ENCODE results near the gene DPYD. TPM values are rescaled to one million over a fixed set of nuclear protein-coding genes. Genes with fewer than 3 reads are reported as not detected.

Gene DPYD
- total RNA-seq, 2 experiments from 2014 or later = 34.4 to 35.9 TPM

DNA sequence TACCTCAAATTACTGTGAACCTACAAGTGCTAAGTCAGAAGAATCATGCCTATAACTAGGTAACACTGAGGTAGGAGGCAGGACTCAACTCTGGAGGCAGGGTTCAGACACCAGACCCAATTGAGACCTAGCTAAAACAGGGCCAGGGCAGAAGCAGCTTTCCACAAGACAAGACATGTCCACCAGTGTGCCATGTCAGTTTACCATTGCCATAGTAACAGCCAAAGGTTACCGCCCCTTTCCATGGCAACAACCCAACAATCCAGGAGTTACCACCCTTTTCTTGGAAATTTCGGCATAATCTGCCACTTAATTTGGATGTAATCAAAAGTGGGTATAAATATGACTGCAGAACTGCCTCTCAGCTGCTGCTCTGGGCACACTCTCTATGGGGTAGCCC lies 432.3 kb downstream of the DPYD start:
- no peaks in the 10 kb centered on the region for H3K9me3 Mint-ChIP-seq
- Histone ChIP-seq H3K27me3 (ENCODE audit: control insufficient read depth in 1 of 2, insufficient read depth in 2 of 2, low read length in 2 of 2) (no peaks in the 10 kb centered on the region), H3K4me3 (ENCODE audit: low read length) (no peak overlapping the region), H3K36me3 (ENCODE audit: insufficient read depth, low read length) (no peaks in the 10 kb centered on the region), H3K9me3 (ENCODE audit: control insufficient read depth in 1 of 2, insufficient read depth in 1 of 2, low read length in 2 of 2) (no peaks in the 10 kb centered on the region), H3K4me1 (ENCODE audit: insufficient read depth, low read length) (no peaks in the 10 kb centered on the region), H3K27ac (ENCODE audit: low read depth in 1 of 2, low read length in 2 of 2) (no peak overlapping the region)
- ATAC-seq (ENCODE audit: poor library complexity) = no peak
- H3K4me3 Mint-ChIP-seq = no peak overlapping the region
- TF ChIP-seq, protein P1, sequence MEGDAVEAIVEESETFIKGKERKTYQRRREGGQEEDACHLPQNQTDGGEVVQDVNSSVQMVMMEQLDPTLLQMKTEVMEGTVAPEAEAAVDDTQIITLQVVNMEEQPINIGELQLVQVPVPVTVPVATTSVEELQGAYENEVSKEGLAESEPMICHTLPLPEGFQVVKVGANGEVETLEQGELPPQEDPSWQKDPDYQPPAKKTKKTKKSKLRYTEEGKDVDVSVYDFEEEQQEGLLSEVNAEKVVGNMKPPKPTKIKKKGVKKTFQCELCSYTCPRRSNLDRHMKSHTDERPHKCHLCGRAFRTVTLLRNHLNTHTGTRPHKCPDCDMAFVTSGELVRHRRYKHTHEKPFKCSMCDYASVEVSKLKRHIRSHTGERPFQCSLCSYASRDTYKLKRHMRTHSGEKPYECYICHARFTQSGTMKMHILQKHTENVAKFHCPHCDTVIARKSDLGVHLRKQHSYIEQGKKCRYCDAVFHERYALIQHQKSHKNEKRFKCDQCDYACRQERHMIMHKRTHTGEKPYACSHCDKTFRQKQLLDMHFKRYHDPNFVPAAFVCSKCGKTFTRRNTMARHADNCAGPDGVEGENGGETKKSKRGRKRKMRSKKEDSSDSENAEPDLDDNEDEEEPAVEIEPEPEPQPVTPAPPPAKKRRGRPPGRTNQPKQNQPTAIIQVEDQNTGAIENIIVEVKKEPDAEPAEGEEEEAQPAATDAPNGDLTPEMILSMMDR (IDR thresholded peaks at IDR 0.05) = no peak
- ChIA-PET CTCF (no interaction called here), POLR2A (no interaction called here)
- no peaks in the 10 kb centered on the region for H3K27me3 Mint-ChIP-seq
- intact Hi-C loops (cut with DNase I, micrococcal nuclease) = no loop called here
- no peak for DNase-seq
- H3K36me3 Mint-ChIP-seq (ENCODE audit: low read depth) = peaks cover 26% of the 10 kb centered on the region
- no peak overlapping the region for H3K27ac Mint-ChIP-seq
- H3K4me1 Mint-ChIP-seq (ENCODE audit: low read depth) = no peaks in the 10 kb centered on the region

DNA sequence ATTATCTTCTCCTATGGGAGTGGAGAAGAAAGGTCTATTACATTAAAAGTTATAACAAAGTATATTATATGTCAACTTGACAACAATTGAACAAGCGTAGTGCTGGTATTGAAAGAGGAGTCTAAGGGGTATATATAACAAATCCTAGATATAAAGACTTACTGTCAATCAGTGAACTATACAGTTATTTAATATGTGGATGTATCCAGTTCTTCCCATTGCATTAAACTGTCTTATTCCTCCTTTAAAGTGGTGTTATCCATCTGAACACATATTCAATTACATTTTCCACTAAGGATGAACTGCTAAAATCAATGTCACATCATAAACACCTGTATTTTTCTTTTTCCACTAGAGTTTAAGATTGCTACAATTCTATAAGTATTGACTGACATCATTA lies 438.8 kb downstream of the DPYD start:
- no peaks in the 10 kb centered on the region for H3K4me1 Mint-ChIP-seq (ENCODE audit: low read depth)

DNA sequence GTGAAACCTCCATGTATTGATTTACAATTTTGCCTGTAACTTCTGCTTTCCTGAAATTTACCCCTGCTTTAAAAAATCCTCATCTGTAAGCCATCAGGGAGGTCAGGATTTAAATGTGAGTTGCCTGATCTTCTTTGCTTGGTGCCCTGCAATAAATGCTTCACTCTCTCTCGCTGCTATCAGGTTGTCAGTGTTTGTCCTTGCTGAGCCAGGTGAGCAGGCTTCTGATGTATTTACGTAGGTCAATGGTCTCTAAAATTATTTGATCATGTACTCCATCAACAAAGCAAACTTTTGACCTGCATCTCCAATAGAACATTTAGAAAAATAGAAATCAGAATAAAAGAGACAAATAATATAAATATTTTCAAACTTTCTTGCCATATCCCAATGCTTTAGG lies 453.4 kb downstream of the DPYD start:
- H3K4me1 Mint-ChIP-seq (ENCODE audit: low read depth) = no peaks in the 10 kb centered on the region
- peaks cover 87% of the 10 kb centered on the region for H3K36me3 Mint-ChIP-seq (ENCODE audit: low read depth)

More for the DNA sequence above, 438.8 kb downstream of the DPYD start:
- CTCF ChIA-PET = no interaction called here
- Histone ChIP-seq H3K27ac (ENCODE audit: low read depth in 1 of 2, low read length in 2 of 2) (no peak overlapping the region), H3K4me3 (ENCODE audit: low read length) (no peak overlapping the region), H3K27me3 (ENCODE audit: control insufficient read depth in 1 of 2, insufficient read depth in 2 of 2, low read length in 2 of 2) (no peaks in the 10 kb centered on the region), H3K36me3 (ENCODE audit: insufficient read depth, low read length) (no peaks in the 10 kb centered on the region), H3K4me1 (ENCODE audit: insufficient read depth, low read length) (no peaks in the 10 kb centered on the region), H3K9me3 (ENCODE audit: control insufficient read depth in 1 of 2, insufficient read depth in 1 of 2, low read length in 2 of 2) (peaks cover 0 to 3% of the 10 kb centered on the region in 2 experiments)
- POLR2A ChIA-PET = interaction anchor here (0.6 kb wide), 1 partner anchor 22 kb away, joined by 3 read pairs; no protein-coding TSS in a partner anchor
- Mint-ChIP-seq H3K27me3 (no peaks in the 10 kb centered on the region), H3K9me3 (no peaks in the 10 kb centered on the region), H3K27ac (no peak overlapping the region), H3K36me3 (ENCODE audit: low read depth) (peaks cover 63% of the 10 kb centered on the region), H3K4me3 (no peak overlapping the region)
- TF ChIP-seq, protein P1 (IDR thresholded peaks at IDR 0.05) = no peak
- ATAC-seq (ENCODE audit: poor library complexity) (no peak), DNase-seq (no peak)
- intact Hi-C loops (cut with DNase I, micrococcal nuclease) = no loop called here

More for the DNA sequence above, 453.4 kb downstream of the DPYD start:
- intact Hi-C loops (cut with DNase I, micrococcal nuclease) = no loop called here
- no peak overlapping the region for H3K27ac ChIP-seq (ENCODE audit: low read depth in 1 of 2, low read length in 2 of 2)
- no peaks in the 10 kb centered on the region for H3K27me3 ChIP-seq (ENCODE audit: control insufficient read depth in 1 of 2, insufficient read depth in 2 of 2, low read length in 2 of 2)
- no peak overlapping the region for H3K27ac Mint-ChIP-seq
- no peak overlapping the region for H3K4me3 Mint-ChIP-seq
- DNase-seq = no peak
- POLR2A ChIA-PET = no interaction called here
- H3K36me3 ChIP-seq (ENCODE audit: insufficient read depth, low read length) = no peaks in the 10 kb centered on the region
- H3K27me3 Mint-ChIP-seq = no peaks in the 10 kb centered on the region
- H3K9me3 Mint-ChIP-seq = peaks cover 15% of the 10 kb centered on the region
- H3K4me3 ChIP-seq (ENCODE audit: low read length) = no peak overlapping the region
- TF ChIP-seq, protein P1 (IDR thresholded peaks at IDR 0.05) = no peak
- H3K4me1 ChIP-seq (ENCODE audit: insufficient read depth, low read length) = no peaks in the 10 kb centered on the region
- peaks cover 6 to 7% of the 10 kb centered on the region in 2 experiments for H3K9me3 ChIP-seq (ENCODE audit: control insufficient read depth in 1 of 2, insufficient read depth in 1 of 2, low read length in 2 of 2)
- ATAC-seq (ENCODE audit: poor library complexity) = no peak
- CTCF ChIA-PET = no interaction called here

All from CD4-positive, alpha-beta T cell (primary cell).